Brain microvascular endothelial cell (primary cell): ENCODE results near the gene THSD8.
"Not testable (repeated sequence)": the region's sequence is repeated elsewhere in the genome, so short reads cannot be mapped to it uniquely, and the experiment has no call there.

Experiments used
- DNase-seq: peaks from one replicate; pipeline ENCODE4 v3.0.0-alpha.2; 2020
- H3K27ac ChIP-seq: fragments of 250-450 bp; sonication (Bioruptor Pico); 2 replicates; pipeline ENCODE4 v1.5.1; 2020; ENCODE audit warnings: mild to moderate bottlenecking, moderate library complexity
- H3K27me3 ChIP-seq: fragments of 250-450 bp; sonication (Bioruptor Pico); replicated peaks from 2 replicates; pipeline ENCODE4 v1.5.1; 2020; ENCODE audit warnings: mild to moderate bottlenecking
- H3K36me3 ChIP-seq: fragments of 250-450 bp; sonication (Bioruptor Pico); replicated peaks from 2 replicates; pipeline ENCODE4 v1.5.1; 2020; ENCODE audit warnings: mild to moderate bottlenecking
- H3K4me3 ChIP-seq: 2 replicates; pipeline ENCODE4 v1.5.1; 2011; ENCODE audit warnings: low read depth, mild to moderate bottlenecking, control low read depth, low read length, moderate library complexity
- in situ Hi-C: cut with HindIII; loops from 2 replicates; pipeline ENCODE4 v1.10.0; 2017; ENCODE audit warnings: low sequenced_read_pairs, low pct_ligation_motif_present
- TF ChIP-seq, protein P1 (sequence below): IDR thresholded peaks from 2 replicates; pipeline ENCODE4 v1.5.1; 2011; ENCODE audit warnings: low read depth, mild to moderate bottlenecking, moderate library complexity, low read length, control low read depth, inconsistent platforms; ENCODE audit errors: missing control alignments

Gene THSD8

DNA sequence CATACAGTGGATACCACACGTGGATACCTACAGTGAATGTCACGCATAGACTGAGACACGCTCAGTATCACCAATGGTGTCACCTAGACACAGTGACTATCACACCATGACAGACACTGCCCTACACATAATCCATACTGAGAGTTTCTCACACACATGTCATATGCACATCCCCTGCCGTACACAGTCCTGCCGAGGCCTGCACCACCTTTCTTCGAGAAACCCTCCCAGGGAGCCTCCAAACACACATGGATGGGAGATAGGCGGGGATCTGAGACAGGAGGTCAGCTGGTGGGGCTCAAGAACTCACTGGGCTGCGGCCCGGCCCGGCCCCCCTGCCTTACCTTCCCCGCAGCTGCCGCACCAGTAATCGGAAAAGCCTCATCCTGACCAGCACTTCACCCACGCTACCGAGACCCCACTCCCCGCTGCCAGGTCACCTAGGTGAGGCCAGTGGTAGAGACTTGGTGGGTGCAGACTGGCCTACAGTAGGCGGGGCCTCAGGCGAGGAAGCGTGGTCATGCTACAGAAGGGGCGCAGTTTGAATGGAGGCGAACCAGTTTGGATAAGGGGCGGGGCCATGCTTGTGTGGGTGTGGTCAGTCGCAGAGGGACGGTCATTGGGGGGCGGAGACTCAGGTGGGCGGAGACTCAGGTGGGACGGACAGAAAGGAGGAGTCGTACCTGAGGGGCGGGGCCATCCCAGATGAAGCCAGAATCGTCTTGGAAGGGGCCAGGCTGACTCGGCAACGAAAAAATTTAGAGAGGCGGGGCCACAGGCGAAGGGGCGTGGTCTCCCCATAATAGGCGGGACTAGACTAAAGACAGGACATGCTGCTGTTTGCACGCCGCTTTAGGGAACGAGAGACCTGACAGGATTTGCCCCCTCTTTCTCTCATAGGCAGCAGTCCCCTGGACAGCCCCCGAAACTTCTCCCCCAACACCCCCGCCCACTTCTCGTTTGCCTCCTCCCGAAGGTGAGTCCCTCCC, 38.5 kb downstream of the THSD8 start:
- TF ChIP-seq, protein P1, sequence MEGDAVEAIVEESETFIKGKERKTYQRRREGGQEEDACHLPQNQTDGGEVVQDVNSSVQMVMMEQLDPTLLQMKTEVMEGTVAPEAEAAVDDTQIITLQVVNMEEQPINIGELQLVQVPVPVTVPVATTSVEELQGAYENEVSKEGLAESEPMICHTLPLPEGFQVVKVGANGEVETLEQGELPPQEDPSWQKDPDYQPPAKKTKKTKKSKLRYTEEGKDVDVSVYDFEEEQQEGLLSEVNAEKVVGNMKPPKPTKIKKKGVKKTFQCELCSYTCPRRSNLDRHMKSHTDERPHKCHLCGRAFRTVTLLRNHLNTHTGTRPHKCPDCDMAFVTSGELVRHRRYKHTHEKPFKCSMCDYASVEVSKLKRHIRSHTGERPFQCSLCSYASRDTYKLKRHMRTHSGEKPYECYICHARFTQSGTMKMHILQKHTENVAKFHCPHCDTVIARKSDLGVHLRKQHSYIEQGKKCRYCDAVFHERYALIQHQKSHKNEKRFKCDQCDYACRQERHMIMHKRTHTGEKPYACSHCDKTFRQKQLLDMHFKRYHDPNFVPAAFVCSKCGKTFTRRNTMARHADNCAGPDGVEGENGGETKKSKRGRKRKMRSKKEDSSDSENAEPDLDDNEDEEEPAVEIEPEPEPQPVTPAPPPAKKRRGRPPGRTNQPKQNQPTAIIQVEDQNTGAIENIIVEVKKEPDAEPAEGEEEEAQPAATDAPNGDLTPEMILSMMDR, result no peak
- peak overlapping the region; percentile 26 for H3K4me3 ChIP-seq
- peaks cover 42% of the 10 kb centered on the region for H3K27me3 ChIP-seq
- no peak overlapping the region for H3K27ac ChIP-seq
- no peaks in the 10 kb centered on the region for H3K36me3 ChIP-seq
- in situ Hi-C loops, result no loop called here
- peak; percentile 84 for DNase-seq

DNA sequence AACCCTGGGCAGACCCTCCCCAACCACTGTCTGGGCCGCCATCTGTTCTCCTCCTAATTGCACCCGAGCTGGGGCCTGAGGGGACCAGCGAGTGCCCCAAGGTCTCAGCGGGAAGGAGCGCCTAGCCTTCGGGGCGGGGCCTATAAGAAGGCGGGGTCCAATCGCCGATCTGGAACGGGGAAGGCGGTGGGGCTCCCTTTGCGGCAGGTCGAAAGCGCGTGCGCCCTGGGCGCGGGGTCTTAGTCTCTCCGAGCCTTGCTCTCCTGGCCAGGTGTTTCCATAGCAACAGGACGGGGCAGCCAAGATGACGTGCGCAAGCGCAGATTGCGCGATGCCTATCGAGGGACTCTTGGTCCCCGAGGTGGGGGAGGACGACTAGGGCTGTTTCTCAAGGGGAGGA, 39.2 kb downstream of the THSD8 start:
- in situ Hi-C loops, result no loop called here
- Histone ChIP-seq H3K4me3 (peak overlapping the region; percentile 26), H3K27ac (no peak overlapping the region), H3K36me3 (no peaks in the 10 kb centered on the region), H3K27me3 (peaks cover 37% of the 10 kb centered on the region)
- no peak for DNase-seq
- TF ChIP-seq, protein P1, result no peak

DNA sequence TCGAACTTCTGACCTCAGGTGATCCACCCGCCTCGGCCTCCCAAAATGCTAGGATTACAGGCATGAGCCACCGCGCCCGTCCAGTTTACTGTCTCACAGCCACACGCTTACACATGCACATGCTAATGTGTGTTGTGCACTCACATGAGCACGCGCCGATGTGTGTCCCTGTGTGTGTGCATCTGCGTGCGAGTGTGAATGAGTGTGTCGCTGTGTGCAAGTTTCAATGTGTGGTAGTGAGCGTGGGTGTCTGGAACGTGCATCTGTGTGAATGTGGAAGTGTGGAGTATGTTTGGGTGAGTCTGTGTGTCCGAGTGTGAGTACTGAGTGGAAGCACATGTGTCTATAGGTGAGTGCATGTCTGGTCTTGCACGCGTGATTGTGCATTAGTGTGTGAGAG, 40.6 kb downstream of the THSD8 start:
- Histone ChIP-seq H3K27me3 (peaks cover 27% of the 10 kb centered on the region), H3K27ac (no peak overlapping the region), H3K4me3 (no peak overlapping the region), H3K36me3 (no peaks in the 10 kb centered on the region)
- no peak for DNase-seq
- in situ Hi-C loops, result no loop called here
- TF ChIP-seq, protein P1, result no peak

DNA sequence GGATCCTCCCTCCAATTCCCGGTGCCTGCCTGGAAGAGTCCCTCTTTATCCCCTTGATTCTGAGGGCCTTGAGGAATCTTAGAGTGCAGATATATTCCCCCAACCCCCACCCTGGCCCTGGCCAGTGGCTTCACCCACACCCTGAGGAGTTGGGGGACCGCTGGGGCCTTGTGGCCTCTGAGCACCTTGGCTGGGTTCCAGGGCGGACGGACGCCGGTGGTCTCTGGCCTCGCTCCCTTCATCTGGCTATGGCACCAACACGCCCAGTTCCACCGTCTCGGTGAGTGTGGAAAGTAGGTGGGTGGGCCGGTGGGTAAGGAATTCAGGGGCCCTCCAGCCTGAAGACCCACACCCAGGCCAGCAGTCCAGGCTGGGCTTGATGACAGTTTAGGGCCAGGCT, 41.5 kb downstream of the THSD8 start:
- H3K36me3 ChIP-seq, result no peaks in the 10 kb centered on the region
- H3K27me3 ChIP-seq, result peaks cover 22% of the 10 kb centered on the region
- no peak overlapping the region for H3K27ac ChIP-seq
- H3K4me3 ChIP-seq, result no peak overlapping the region
- in situ Hi-C loops, result no loop called here
- TF ChIP-seq, protein P1, result no peak
- no peak for DNase-seq

DNA sequence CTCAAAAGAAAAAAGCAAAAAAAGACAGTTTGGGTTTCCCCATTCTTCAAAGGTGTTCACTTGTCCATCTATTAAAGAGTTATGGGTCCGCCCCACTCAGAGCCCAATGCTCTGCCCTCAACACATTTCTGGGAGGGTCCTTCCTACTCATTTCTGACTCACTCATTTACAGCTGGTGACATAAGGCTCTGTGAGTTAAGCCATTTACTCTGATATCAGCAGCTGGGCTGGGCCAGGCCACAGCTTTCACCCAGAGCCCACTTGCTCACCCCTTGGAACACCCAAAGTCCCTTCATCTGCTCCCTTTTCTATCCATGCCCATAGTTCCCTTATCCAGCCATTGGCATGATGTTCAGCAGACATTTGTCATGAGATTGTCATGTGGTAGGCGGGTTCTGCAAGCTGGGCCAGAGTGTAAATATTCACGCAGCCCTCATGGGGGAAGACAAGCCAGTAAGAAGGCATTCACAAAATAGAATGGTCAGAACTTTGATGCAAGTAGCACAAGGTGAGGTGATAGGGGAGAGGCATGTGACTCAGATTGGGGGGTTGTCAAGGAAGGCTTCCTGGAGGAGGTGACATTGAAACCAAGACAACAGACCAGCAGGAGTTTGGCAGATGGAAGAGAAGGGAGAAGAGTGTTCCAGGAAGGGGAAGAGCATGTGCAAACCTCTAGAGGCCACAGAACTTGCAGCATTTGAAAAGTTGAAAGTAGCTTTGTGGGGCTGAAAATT, 42.3 kb downstream of the THSD8 start:
- in situ Hi-C loops, result no loop called here
- Histone ChIP-seq H3K4me3 (no peak overlapping the region), H3K27ac (no peak overlapping the region), H3K36me3 (no peaks in the 10 kb centered on the region), H3K27me3 (peaks cover 14% of the 10 kb centered on the region)
- TF ChIP-seq, protein P1, result no peak
- DNase-seq, result no peak

DNA sequence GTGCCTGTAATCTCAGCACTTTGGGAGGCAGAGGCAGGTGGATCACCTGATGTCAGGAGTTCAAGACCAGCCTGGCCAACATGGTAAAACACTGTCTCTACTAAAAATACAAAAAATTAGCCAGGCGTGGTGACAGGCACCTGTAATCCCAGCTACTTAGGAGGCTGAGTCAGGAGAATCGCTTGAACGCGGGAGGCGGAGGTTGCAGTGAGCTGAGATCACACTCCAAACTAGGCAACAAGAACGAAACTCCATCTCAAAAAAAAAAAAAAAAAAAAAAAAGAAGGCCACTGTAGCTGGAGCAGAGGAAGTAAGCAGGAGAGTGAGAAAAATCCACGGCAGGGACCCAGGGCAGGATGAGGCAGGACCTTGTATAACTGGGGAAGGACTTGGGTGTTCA, 44.7 kb downstream of the THSD8 start:
- H3K27ac ChIP-seq, H3K27me3 ChIP-seq, in situ Hi-C loops, H3K36me3 ChIP-seq, H3K4me3 ChIP-seq, DNase-seq: not testable (repeated sequence)
